GM23338 (cell line): ENCODE measurements around the gene MLLT6. TPM values are rescaled to one million over a fixed set of nuclear protein-coding genes. Genes with fewer than 3 reads are reported as not detected.

Source experiments
- ATAC-seq: fragments of 200-7000 bp; cut with Tn5 transposase; 3 replicates; pipeline ENCODE4 v1.9.1; 2020
- DNase-seq: peaks from one replicate; pipeline ENCODE4 v3.0.0-alpha.2; 2015; ENCODE audit warnings: low spot score
- H2AFZ ChIP-seq: fragments of 200-600 bp; sonication (generic); 2 replicates; pipeline ENCODE4 v1.8.0; 2016; ENCODE audit warnings: antibody characterized with exemption, mild to moderate bottlenecking, moderate library complexity
- H3F3A ChIP-seq: fragments of 200-600 bp; sonication (generic); replicated peaks from 2 replicates; pipeline ENCODE4 v1.8.0; 2017; ENCODE audit warnings: antibody characterized with exemption, mixed run types, low read depth
- H3K27ac ChIP-seq: fragments of 200-600 bp; sonication (generic); 2 replicates; pipeline ENCODE4 v1.6.1; 2016; ENCODE audit warnings: low read depth
- H3K27me3 ChIP-seq: fragments of 200-600 bp; sonication (generic); 2 replicates; pipeline ENCODE4 v1.8.0; 2016; ENCODE audit warnings: mild to moderate bottlenecking, mixed run types, moderate library complexity; ENCODE audit not compliant: insufficient read depth
- H3K36me3 ChIP-seq: fragments of 200-600 bp; sonication (generic); 2 replicates; pipeline ENCODE4 v1.8.0; 2016; ENCODE audit warnings: mild to moderate bottlenecking; ENCODE audit not compliant: insufficient read depth
- H3K4me1 ChIP-seq: fragments of 200-600 bp; sonication (generic); 2 replicates; pipeline ENCODE4 v1.8.0; 2016; ENCODE audit warnings: mild to moderate bottlenecking, moderate library complexity; ENCODE audit not compliant: insufficient read depth
- H3K4me2 ChIP-seq: fragments of 200-600 bp; sonication (generic); 2 replicates; pipeline ENCODE4 v1.7.1; 2017; ENCODE audit warnings: mixed run types
- H3K4me3 ChIP-seq: fragments of 200-600 bp; sonication (generic); 2 replicates; pipeline ENCODE4 v1.6.1; 2016; ENCODE audit warnings: mixed run types
- H3K79me2 ChIP-seq: fragments of 200-600 bp; sonication (generic); replicated peaks from 2 replicates; pipeline ENCODE4 v1.8.0; 2017; ENCODE audit warnings: mild to moderate bottlenecking; ENCODE audit not compliant: insufficient read depth
- H3K9me2 ChIP-seq: fragments of 200-600 bp; sonication (generic); 2 replicates; pipeline ENCODE4 v1.8.0; 2017; ENCODE audit not compliant: insufficient read depth
- H4K20me1 ChIP-seq: fragments of 200-600 bp; sonication (generic); replicated peaks from 2 replicates; pipeline ENCODE4 v1.8.0; 2017; ENCODE audit warnings: mild to moderate bottlenecking; ENCODE audit not compliant: insufficient read depth
- H3K27ac Mint-ChIP-seq: 2 replicates; pipeline ENCODE4 v1.8.0; 2020; ENCODE audit warnings: inconsistent platforms, mild to moderate bottlenecking, moderate library complexity, mixed read lengths
- H3K27me3 Mint-ChIP-seq: 3 replicates; pipeline ENCODE4 v1.8.0; 2022; ENCODE audit warnings: low read depth, mild to moderate bottlenecking, moderate library complexity, mixed read lengths, inconsistent platforms; ENCODE audit not compliant: insufficient read depth, poor library complexity
- H3K36me3 Mint-ChIP-seq: 3 replicates; pipeline ENCODE4 v1.8.0; 2021; ENCODE audit warnings: low read depth, mild to moderate bottlenecking, inconsistent platforms, moderate library complexity, mixed read lengths
- H3K4me1 Mint-ChIP-seq: 3 replicates; pipeline ENCODE4 v1.8.0; 2020; ENCODE audit warnings: mild to moderate bottlenecking, inconsistent platforms, mixed read lengths
- H3K4me3 Mint-ChIP-seq: 3 replicates; pipeline ENCODE4 v1.8.0; 2021; ENCODE audit warnings: moderate library complexity, mild to moderate bottlenecking, inconsistent platforms, mixed read lengths
- H3K9me3 Mint-ChIP-seq: 3 replicates; pipeline ENCODE4 v1.8.0; 2020; ENCODE audit warnings: moderate library complexity, mild to moderate bottlenecking, inconsistent platforms, mixed read lengths
- CTCF ChIP-seq, 2 experiments: fragments of 200-600 bp in 1 of 2; sonication (generic) in 1 of 2; conservative IDR thresholded peaks; 2 replicates each; pipeline versions ENCODE4 v1.5.1 to v1.6.1; 2016 to 2017; ENCODE audit warnings: antibody characterized with exemption in 2 of 2, low read depth in 2 of 2, mild to moderate bottlenecking in 2 of 2, moderate library complexity in 1 of 2
- EZH2 ChIP-seq: fragments of 200-600 bp; sonication (generic); IDR thresholded peaks from one replicate; pipeline ENCODE4 v1.8.0; 2017; ENCODE audit warnings: antibody characterized with exemption, mild to moderate bottlenecking, low read depth; ENCODE audit not compliant: unreplicated experiment
- EZH2phosphoT487 ChIP-seq: fragments of 200-600 bp; sonication (generic); IDR thresholded peaks from one replicate; pipeline ENCODE4 v1.8.1; 2018; ENCODE audit warnings: antibody characterized with exemption; ENCODE audit not compliant: unreplicated experiment
- NANOG ChIP-seq: IDR thresholded peaks from 2 replicates; pipeline ENCODE4 v1.6.1; 2016; ENCODE audit warnings: antibody characterized with exemption, borderline replicate concordance
- STAT1 ChIP-seq: IDR thresholded peaks from one replicate; pipeline ENCODE4 v1.6.1; 2016; ENCODE audit warnings: antibody characterized with exemption; ENCODE audit not compliant: unreplicated experiment
- ZNF331 ChIP-seq: fragments of 250-450 bp; sonication (Bioruptor Pico); IDR thresholded peaks from 2 replicates; pipeline ENCODE4 v1.5.0; 2020; ENCODE audit warnings: low read depth, mild to moderate bottlenecking, moderate library complexity
- polyA plus RNA-seq: library from polyadenylated mRNA; unstranded; fragments of >200 nt; fragmentation: Nextera tagmentation; extraction: Ambion mirVana; gene quantifications from 2 replicates; pipeline ENCODE4 v1.2.1, GENCODE V29; 2016
- total RNA-seq: library from RNA; depleted of rRNA; stranded (reverse); fragments of >200 nt; shearing (Covaris generic); gene quantifications from 2 replicates; pipeline ENCODE4 v1.2.3, GENCODE V29; 2014
- TF ChIP-seq, protein P1 (sequence below): fragments of 250-450 bp; sonication (Bioruptor Pico); IDR thresholded peaks from 2 replicates; pipeline ENCODE4 v1.5.0; 2020; ENCODE audit warnings: mild to moderate bottlenecking, moderate library complexity
- TF ChIP-seq, protein P2 (sequence below): IDR thresholded peaks from one replicate; pipeline ENCODE4 v1.6.1; 2018; ENCODE audit warnings: antibody characterized with exemption; ENCODE audit not compliant: unreplicated experiment

MLLT6 gene
- total and polyA plus RNA-seq, 2 experiments from 2014 or later, result 2.6 to 2.8 TPM

DNA sequence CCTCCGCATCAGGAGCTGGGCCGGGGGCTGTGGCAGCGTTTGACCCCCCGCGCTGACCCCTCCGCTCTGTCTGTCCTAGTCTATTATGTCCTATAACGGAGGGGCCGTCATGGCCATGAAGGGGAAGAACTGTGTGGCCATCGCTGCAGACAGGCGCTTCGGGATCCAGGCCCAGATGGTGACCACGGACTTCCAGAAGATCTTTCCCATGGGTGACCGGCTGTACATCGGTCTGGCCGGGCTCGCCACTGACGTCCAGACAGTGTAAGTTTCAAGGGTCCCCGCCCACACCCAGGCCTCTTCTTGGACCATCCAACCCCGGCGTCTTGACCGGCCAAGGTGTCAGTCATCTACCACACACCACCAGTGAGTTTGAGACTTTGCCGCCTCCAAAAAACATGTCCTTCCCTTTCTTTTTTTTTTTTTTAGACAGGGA, 48.0 kb downstream of the MLLT6 start:
- peak overlapping the region; percentile 31; the same call in 1 of the 2 replicates for H3K27ac Mint-ChIP-seq
- Histone ChIP-seq H2AFZ (no peak overlapping the region), H3K27ac (no peak overlapping the region)

More for the DNA sequence above, 48.0 kb downstream of the MLLT6 start:
- peaks cover 16% of the 10 kb centered on the region for H3K27me3 ChIP-seq
- TF ChIP-seq, protein P1, sequence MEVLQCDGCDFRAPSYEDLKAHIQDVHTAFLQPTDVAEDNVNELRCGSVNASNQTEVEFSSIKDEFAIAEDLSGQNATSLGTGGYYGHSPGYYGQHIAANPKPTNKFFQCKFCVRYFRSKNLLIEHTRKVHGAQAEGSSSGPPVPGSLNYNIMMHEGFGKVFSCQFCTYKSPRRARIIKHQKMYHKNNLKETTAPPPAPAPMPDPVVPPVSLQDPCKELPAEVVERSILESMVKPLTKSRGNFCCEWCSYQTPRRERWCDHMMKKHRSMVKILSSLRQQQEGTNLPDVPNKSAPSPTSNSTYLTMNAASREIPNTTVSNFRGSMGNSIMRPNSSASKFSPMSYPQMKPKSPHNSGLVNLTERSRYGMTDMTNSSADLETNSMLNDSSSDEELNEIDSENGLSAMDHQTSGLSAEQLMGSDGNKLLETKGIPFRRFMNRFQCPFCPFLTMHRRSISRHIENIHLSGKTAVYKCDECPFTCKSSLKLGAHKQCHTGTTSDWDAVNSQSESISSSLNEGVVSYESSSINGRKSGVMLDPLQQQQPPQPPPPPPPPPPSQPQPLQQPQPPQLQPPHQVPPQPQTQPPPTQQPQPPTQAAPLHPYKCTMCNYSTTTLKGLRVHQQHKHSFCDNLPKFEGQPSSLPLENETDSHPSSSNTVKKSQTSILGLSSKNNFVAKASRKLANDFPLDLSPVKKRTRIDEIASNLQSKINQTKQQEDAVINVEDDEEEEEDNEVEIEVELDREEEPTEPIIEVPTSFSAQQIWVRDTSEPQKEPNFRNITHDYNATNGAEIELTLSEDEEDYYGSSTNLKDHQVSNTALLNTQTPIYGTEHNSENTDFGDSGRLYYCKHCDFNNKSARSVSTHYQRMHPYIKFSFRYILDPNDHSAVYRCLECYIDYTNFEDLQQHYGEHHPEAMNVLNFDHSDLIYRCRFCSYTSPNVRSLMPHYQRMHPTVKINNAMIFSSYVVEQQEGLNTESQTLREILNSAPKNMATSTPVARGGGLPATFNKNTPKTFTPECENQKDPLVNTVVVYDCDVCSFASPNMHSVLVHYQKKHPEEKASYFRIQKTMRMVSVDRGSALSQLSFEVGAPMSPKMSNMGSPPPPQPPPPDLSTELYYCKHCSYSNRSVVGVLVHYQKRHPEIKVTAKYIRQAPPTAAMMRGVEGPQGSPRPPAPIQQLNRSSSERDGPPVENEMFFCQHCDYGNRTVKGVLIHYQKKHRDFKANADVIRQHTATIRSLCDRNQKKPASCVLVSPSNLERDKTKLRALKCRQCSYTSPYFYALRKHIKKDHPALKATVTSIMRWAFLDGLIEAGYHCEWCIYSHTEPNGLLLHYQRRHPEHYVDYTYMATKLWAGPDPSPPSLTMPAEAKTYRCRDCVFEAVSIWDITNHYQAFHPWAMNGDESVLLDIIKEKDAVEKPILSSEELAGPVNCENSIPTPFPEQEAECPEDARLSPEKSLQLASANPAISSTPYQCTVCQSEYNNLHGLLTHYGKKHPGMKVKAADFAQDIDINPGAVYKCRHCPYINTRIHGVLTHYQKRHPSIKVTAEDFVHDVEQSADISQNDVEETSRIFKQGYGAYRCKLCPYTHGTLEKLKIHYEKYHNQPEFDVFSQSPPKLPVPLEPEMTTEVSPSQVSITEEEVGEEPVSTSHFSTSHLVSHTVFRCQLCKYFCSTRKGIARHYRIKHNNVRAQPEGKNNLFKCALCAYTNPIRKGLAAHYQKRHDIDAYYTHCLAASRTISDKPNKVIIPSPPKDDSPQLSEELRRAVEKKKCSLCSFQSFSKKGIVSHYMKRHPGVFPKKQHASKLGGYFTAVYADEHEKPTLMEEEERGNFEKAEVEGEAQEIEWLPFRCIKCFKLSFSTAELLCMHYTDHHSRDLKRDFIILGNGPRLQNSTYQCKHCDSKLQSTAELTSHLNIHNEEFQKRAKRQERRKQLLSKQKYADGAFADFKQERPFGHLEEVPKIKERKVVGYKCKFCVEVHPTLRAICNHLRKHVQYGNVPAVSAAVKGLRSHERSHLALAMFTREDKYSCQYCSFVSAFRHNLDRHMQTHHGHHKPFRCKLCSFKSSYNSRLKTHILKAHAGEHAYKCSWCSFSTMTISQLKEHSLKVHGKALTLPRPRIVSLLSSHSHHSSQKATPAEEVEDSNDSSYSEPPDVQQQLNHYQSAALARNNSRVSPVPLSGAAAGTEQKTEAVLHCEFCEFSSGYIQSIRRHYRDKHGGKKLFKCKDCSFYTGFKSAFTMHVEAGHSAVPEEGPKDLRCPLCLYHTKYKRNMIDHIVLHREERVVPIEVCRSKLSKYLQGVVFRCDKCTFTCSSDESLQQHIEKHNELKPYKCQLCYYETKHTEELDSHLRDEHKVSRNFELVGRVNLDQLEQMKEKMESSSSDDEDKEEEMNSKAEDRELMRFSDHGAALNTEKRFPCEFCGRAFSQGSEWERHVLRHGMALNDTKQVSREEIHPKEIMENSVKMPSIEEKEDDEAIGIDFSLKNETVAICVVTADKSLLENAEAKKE (CRISPR knock-in tag), result no peak
- TF ChIP-seq, protein P2, sequence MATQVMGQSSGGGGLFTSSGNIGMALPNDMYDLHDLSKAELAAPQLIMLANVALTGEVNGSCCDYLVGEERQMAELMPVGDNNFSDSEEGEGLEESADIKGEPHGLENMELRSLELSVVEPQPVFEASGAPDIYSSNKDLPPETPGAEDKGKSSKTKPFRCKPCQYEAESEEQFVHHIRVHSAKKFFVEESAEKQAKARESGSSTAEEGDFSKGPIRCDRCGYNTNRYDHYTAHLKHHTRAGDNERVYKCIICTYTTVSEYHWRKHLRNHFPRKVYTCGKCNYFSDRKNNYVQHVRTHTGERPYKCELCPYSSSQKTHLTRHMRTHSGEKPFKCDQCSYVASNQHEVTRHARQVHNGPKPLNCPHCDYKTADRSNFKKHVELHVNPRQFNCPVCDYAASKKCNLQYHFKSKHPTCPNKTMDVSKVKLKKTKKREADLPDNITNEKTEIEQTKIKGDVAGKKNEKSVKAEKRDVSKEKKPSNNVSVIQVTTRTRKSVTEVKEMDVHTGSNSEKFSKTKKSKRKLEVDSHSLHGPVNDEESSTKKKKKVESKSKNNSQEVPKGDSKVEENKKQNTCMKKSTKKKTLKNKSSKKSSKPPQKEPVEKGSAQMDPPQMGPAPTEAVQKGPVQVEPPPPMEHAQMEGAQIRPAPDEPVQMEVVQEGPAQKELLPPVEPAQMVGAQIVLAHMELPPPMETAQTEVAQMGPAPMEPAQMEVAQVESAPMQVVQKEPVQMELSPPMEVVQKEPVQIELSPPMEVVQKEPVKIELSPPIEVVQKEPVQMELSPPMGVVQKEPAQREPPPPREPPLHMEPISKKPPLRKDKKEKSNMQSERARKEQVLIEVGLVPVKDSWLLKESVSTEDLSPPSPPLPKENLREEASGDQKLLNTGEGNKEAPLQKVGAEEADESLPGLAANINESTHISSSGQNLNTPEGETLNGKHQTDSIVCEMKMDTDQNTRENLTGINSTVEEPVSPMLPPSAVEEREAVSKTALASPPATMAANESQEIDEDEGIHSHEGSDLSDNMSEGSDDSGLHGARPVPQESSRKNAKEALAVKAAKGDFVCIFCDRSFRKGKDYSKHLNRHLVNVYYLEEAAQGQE, result no peak
- no peak for TF ChIP-seq CTCF (conservative IDR thresholded peaks at IDR 0.05; ENCODE audit: low read depth in 2 of 2)
- TF ChIP-seq EZH2phosphoT487, result no peak
- no peak for TF ChIP-seq NANOG
- TF ChIP-seq EZH2, result no peak
- TF ChIP-seq STAT1, result no peak
- TF ChIP-seq ZNF331, result no peak
- peaks cover 9% of the 10 kb centered on the region; the same call in 1 of the 2 replicates for H4K20me1 ChIP-seq
- H3K36me3 ChIP-seq, result peaks cover 10% of the 10 kb centered on the region
- H3K4me1 ChIP-seq, result peaks cover 20% of the 10 kb centered on the region
- no peak for DNase-seq
- ATAC-seq, result no peak
- peaks cover 2% of the 10 kb centered on the region; the same call in 1 of the 2 replicates for H3F3A ChIP-seq
- Mint-ChIP-seq H3K4me3 (peak overlapping the region; percentile 97), H3K27me3 (peaks cover 27% of the 10 kb centered on the region), H3K36me3 (peaks cover 30% of the 10 kb centered on the region), H3K4me1 (peaks cover 12% of the 10 kb centered on the region), H3K9me3 (peaks cover 5% of the 10 kb centered on the region)
- peak overlapping the region; percentile 69 for H3K4me3 ChIP-seq
- no peaks in the 10 kb centered on the region for H3K9me2 ChIP-seq
- peak overlapping the region; percentile 91 for H3K4me2 ChIP-seq
- peaks cover 23% of the 10 kb centered on the region for H3K79me2 ChIP-seq
